Measurements from ENCODE around the gene KANSL1.

- no peak for TF ChIP-seq CTCF (IDR thresholded peaks at IDR 0.05; ENCODE audit: insufficient read depth, low read length, poor library complexity, severe bottlenecking)
- TF ChIP-seq EZH2phosphoT487 (conservative IDR thresholded peaks at IDR 0.05; ENCODE audit: low read length): no peak
These were observed 160.3 kb downstream of the KANSL1 start for GRCh38 chr17:46032909-46033308.

All from SU-DHL-6 (cell line).